ENCODE measurements around the gene ABR.

DNA sequence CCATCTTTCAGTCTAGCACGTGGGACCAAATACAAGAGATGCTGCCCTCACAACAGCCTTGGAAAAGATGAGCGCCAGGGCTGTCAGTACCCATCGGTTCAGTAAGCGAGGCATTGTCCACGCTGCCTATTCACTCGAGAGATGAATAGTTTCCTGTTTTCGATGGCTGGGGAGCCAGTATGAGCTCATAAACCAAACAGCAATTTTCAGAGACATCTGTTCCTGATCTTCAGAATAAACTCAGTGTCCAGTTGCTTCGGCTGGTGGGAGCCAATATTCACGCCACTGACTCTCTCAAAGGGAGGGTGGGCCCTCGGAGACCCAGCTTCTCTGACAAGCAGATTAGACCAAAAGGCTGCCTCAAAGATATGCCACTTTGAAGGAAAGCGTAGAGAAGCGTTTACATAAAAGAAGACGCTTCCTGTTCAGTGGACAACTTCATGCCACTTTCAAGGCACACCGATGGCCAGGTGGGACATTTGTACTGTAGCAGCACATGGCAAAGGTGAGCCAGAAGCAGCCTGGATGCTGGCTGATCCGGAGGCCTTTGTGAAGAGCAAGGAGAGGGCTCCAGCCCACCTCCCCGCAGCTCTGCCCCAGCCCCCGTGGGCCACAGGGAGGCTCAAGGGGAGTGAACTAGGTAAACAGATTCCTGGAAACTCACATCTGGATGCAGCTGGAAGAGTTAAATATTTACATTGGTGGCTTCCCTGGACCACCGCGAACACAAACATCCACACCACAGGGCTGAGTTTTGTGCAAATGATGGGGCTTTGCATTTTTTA is 176.8 kb downstream of the ABR start:
- TF ChIP-seq POLR2AphosphoS5 (IDR thresholded peaks at IDR 0.05; ENCODE audit: low read depth, low read length) (no peak), CTCF (IDR thresholded peaks at IDR 0.05) (no peak), SIN3A (IDR thresholded peaks at IDR 0.05; ENCODE audit: borderline replicate concordance, insufficient read depth, low read depth, low read length) (no peak), TCF7L2 (IDR thresholded peaks at IDR 0.05; ENCODE audit: low read depth, low read length) (no peak)
- TF ChIP-seq, protein P1, sequence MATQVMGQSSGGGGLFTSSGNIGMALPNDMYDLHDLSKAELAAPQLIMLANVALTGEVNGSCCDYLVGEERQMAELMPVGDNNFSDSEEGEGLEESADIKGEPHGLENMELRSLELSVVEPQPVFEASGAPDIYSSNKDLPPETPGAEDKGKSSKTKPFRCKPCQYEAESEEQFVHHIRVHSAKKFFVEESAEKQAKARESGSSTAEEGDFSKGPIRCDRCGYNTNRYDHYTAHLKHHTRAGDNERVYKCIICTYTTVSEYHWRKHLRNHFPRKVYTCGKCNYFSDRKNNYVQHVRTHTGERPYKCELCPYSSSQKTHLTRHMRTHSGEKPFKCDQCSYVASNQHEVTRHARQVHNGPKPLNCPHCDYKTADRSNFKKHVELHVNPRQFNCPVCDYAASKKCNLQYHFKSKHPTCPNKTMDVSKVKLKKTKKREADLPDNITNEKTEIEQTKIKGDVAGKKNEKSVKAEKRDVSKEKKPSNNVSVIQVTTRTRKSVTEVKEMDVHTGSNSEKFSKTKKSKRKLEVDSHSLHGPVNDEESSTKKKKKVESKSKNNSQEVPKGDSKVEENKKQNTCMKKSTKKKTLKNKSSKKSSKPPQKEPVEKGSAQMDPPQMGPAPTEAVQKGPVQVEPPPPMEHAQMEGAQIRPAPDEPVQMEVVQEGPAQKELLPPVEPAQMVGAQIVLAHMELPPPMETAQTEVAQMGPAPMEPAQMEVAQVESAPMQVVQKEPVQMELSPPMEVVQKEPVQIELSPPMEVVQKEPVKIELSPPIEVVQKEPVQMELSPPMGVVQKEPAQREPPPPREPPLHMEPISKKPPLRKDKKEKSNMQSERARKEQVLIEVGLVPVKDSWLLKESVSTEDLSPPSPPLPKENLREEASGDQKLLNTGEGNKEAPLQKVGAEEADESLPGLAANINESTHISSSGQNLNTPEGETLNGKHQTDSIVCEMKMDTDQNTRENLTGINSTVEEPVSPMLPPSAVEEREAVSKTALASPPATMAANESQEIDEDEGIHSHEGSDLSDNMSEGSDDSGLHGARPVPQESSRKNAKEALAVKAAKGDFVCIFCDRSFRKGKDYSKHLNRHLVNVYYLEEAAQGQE (IDR thresholded peaks at IDR 0.05; ENCODE audit: insufficient read depth in 1 of 2, low read depth in 2 of 2, low read length in 1 of 2) = no peak
